Stomach (tissue), 4 donors: ENCODE data around the gene SCD.
"Not testable (repeated sequence)": the region's sequence is repeated elsewhere in the genome, so short reads cannot be mapped to it uniquely, and the experiment has no call there.

Experiments used
- EP300 ChIP-seq: sonication (generic); formaldehyde crosslinking; IDR thresholded peaks from one replicate; pipeline ENCODE4 v1.6.1; 2017; ENCODE audit warnings: antibody characterized with exemption
- POLR2A ChIP-seq, 4 donors: fragments of 450-650 bp; IDR thresholded peaks; one replicate each; pipeline ENCODE4 v1.6.1; 2016; ENCODE audit warnings: antibody characterized with exemption in 4 of 4, control low read depth in 2 of 4, mild to moderate bottlenecking in 1 of 4, moderate library complexity in 1 of 4
- POLR2AphosphoS5 ChIP-seq, 3 donors: sonication (generic); formaldehyde crosslinking; IDR thresholded peaks; one replicate each; pipeline ENCODE4 v1.6.1; 2016; ENCODE audit warnings: antibody characterized with exemption in 3 of 3
- TF ChIP-seq, protein P1 (sequence below), 7 experiments: fragments of 450-650 bp in 4 of 7; fragments of 200-600 bp in 3 of 7; sonication (generic) in 3 of 7; IDR thresholded peaks; one replicate each; pipeline ENCODE4 v1.5.1; 2016 to 2019; ENCODE audit warnings: antibody characterized with exemption in 7 of 7, control low read depth in 2 of 7, mild to moderate bottlenecking in 1 of 7

DNA sequence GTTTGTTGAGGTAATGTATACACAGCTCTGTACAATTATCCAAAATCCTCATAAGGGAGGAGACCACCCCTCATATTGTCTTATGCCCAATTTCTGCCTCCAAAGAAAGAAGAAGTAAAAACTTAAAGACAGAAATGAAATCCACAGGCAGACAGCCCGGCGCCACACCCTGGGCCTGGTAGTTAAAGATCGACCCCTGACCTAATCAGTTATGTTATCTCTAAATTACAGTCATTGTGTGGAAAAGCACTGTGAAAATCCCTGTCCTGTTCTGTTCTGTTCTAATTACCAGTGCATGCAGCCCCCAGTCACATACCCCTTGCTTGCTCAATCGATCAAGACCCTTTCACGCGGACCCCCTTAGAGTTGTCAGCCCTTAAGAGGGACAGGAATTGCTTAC, 29.6 kb downstream of the SCD start:
- TF ChIP-seq POLR2A (IDR thresholded peaks at IDR 0.05); POLR2AphosphoS5 (IDR thresholded peaks at IDR 0.05); EP300: not testable (repeated sequence)
- TF ChIP-seq, protein P1, sequence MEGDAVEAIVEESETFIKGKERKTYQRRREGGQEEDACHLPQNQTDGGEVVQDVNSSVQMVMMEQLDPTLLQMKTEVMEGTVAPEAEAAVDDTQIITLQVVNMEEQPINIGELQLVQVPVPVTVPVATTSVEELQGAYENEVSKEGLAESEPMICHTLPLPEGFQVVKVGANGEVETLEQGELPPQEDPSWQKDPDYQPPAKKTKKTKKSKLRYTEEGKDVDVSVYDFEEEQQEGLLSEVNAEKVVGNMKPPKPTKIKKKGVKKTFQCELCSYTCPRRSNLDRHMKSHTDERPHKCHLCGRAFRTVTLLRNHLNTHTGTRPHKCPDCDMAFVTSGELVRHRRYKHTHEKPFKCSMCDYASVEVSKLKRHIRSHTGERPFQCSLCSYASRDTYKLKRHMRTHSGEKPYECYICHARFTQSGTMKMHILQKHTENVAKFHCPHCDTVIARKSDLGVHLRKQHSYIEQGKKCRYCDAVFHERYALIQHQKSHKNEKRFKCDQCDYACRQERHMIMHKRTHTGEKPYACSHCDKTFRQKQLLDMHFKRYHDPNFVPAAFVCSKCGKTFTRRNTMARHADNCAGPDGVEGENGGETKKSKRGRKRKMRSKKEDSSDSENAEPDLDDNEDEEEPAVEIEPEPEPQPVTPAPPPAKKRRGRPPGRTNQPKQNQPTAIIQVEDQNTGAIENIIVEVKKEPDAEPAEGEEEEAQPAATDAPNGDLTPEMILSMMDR (IDR thresholded peaks at IDR 0.05) = not testable (repeated sequence)
